Ovary (tissue), 3 donors: ENCODE results near the gene SPATA31C2.

Experiments
- EP300 ChIP-seq: sonication (generic); formaldehyde crosslinking; IDR thresholded peaks from one replicate; pipeline ENCODE4 v1.6.1; 2017; ENCODE audit warnings: antibody characterized with exemption
- POLR2A ChIP-seq: fragments of 450-650 bp; IDR thresholded peaks from one replicate; pipeline ENCODE4 v1.6.1; 2017; ENCODE audit warnings: antibody characterized with exemption, mild to moderate bottlenecking, moderate library complexity
- TF ChIP-seq, protein P1 (sequence below), 3 donors: fragments of 450-650 bp in 2 of 3; fragments of 200-600 bp in 1 of 3; IDR thresholded peaks; one replicate each; pipeline versions ENCODE4 v1.5.1 to v1.8.0; 2016 to 2022; ENCODE audit warnings: antibody characterized with exemption in 3 of 3, mild to moderate bottlenecking in 1 of 3
- donor health status: DM: no; HTN: no; CAD: no.

DNA sequence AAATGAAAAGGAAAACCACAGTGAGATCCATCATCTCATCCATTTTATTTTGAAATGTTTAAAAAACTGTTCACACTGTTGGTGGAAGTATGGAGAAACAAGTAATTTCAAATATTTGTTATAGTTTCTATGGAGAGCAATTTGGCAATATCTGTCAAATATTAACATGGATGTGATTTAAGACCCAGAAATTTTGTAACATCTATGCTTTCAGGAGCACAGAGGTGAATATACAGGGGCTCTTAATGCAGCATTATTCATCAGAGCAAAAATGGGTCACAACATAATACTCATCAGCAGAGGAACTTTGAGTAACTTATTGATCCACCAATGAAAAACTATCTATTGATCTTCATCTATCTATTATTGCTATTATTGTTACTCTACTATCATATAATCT, 31.4 kb upstream of the SPATA31C2 start:
- TF ChIP-seq EP300 (no peak), POLR2A (no peak)
- TF ChIP-seq, protein P1, sequence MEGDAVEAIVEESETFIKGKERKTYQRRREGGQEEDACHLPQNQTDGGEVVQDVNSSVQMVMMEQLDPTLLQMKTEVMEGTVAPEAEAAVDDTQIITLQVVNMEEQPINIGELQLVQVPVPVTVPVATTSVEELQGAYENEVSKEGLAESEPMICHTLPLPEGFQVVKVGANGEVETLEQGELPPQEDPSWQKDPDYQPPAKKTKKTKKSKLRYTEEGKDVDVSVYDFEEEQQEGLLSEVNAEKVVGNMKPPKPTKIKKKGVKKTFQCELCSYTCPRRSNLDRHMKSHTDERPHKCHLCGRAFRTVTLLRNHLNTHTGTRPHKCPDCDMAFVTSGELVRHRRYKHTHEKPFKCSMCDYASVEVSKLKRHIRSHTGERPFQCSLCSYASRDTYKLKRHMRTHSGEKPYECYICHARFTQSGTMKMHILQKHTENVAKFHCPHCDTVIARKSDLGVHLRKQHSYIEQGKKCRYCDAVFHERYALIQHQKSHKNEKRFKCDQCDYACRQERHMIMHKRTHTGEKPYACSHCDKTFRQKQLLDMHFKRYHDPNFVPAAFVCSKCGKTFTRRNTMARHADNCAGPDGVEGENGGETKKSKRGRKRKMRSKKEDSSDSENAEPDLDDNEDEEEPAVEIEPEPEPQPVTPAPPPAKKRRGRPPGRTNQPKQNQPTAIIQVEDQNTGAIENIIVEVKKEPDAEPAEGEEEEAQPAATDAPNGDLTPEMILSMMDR (IDR thresholded peaks at IDR 0.05) = no peak
